Erythroblast (primary cell): ENCODE results near the gene PTCHD1.

ENCODE experiments used
- DNase-seq, 2 experiments: peaks; one replicate each; lab custom pipeline; 2025; lab: John Stamatoyannopoulos, UW
- GATA1 ChIP-seq: IDR thresholded peaks from 2 replicates; pipeline ENCODE4 v1.6.1; 2011; ENCODE audit warnings: low read depth, mild to moderate bottlenecking, control low read depth, low read length, moderate library complexity
- POLR2A ChIP-seq: IDR thresholded peaks from 2 replicates; pipeline ENCODE4 v1.6.1; 2011; ENCODE audit warnings: mild to moderate bottlenecking, low read length

The PTCHD1 gene

GRCh38 chrX:23396263-23396662 is 61.6 kb downstream of the PTCHD1 start:
- no peak for DNase-seq
- TF ChIP-seq GATA1 (no peak), POLR2A (no peak)

- no peak for TF ChIP-seq POLR2A
- no peak for TF ChIP-seq GATA1
- no peak for DNase-seq
These were observed 63.9 kb downstream of the PTCHD1 start for GRCh38 chrX:23398570-23398969.

GRCh38 chrX:23403849-23404248 is 69.2 kb downstream of the PTCHD1 start:
- no peak for DNase-seq
- TF ChIP-seq GATA1 (no peak), POLR2A (no peak)

- DNase-seq, result no peak
These were observed 88.3 kb downstream of the PTCHD1 start for GRCh38 chrX:23422912-23423311.

GRCh38 chrX:23434356-23434884 is 99.8 kb downstream of the PTCHD1 start:
- DNase-seq, result no peak
- no peak for TF ChIP-seq POLR2A
- TF ChIP-seq GATA1, result no peak

More at GRCh38 chrX:23422912-23423311, 88.3 kb downstream of the PTCHD1 start:
- TF ChIP-seq POLR2A, result no peak
- TF ChIP-seq GATA1, result no peak

- no peak for DNase-seq
- TF ChIP-seq GATA1, result no peak
- no peak for TF ChIP-seq POLR2A
These were observed 100.5 kb downstream of the PTCHD1 start for GRCh38 chrX:23435108-23435507.

- no peak for TF ChIP-seq POLR2A
- no peak for TF ChIP-seq GATA1
These were observed 100.9 kb downstream of the PTCHD1 start for GRCh38 chrX:23435575-23435974.

GRCh38 chrX:23436875-23437274 is 102.2 kb downstream of the PTCHD1 start:
- TF ChIP-seq GATA1, result no peak
- no peak for TF ChIP-seq POLR2A
- no peak for DNase-seq

More at GRCh38 chrX:23435575-23435974, 100.9 kb downstream of the PTCHD1 start:
- no peak for DNase-seq

- TF ChIP-seq POLR2A (no peak), GATA1 (no peak)
These were observed 116.6 kb downstream of the PTCHD1 start for GRCh38 chrX:23451266-23451665.

More at GRCh38 chrX:23451266-23451665, 116.6 kb downstream of the PTCHD1 start:
- DNase-seq, result no peak
